GM18511 (cell line): ENCODE data around the gene GPD1L.
A peak's percentile ranks its signal among the peaks of the same experiment; 100 is the strongest.

Experiments
- ATAC-seq: cut with Tn5 transposase; IDR thresholded peaks from one replicate; pipeline ENCODE4 v1.9.1; 2021; ENCODE audit warnings: mild to moderate bottlenecking, moderate library complexity; ENCODE audit not compliant: unreplicated experiment

The GPD1L gene

GRCh38 chr3:32136703-32137102 lies 30.3 kb downstream of the GPD1L start:
- no peak for ATAC-seq

GRCh38 chr3:32137870-32138269 lies 31.4 kb downstream of the GPD1L start:
- ATAC-seq, result no peak

- no peak for ATAC-seq
These were observed 32.2 kb downstream of the GPD1L start for GRCh38 chr3:32138545-32139104.

- no peak for ATAC-seq
These were observed 34.5 kb downstream of the GPD1L start for GRCh38 chr3:32140943-32141342.

GRCh38 chr3:32143849-32144757 lies 37.7 kb downstream of the GPD1L start:
- peak; percentile 77 for ATAC-seq

- no peak for ATAC-seq
These were observed 40.4 kb downstream of the GPD1L start for GRCh38 chr3:32146746-32147211.

GRCh38 chr3:32147509-32147908 lies 41.1 kb downstream of the GPD1L start:
- ATAC-seq, result no peak

- ATAC-seq, result no peak
These were observed 41.5 kb downstream of the GPD1L start for GRCh38 chr3:32147933-32148332.

- ATAC-seq, result no peak
These were observed 41.9 kb downstream of the GPD1L start for GRCh38 chr3:32148351-32148750.

GRCh38 chr3:32153414-32154204 lies 47.2 kb downstream of the GPD1L start:
- ATAC-seq, result no peak

- ATAC-seq, result no peak
These were observed 47.8 kb downstream of the GPD1L start for GRCh38 chr3:32154205-32154579.

- no peak for ATAC-seq
These were observed 48.7 kb downstream of the GPD1L start for GRCh38 chr3:32155117-32155516.

GRCh38 chr3:32157600-32158264 lies 51.3 kb downstream of the GPD1L start:
- no peak for ATAC-seq

GRCh38 chr3:32160706-32161214 lies 54.3 kb downstream of the GPD1L start:
- no peak for ATAC-seq

GRCh38 chr3:32165442-32165841 lies 59.0 kb downstream of the GPD1L start:
- no peak for ATAC-seq

GRCh38 chr3:32166654-32167053 lies 60.2 kb downstream of the GPD1L start:
- ATAC-seq, result no peak

- no peak for ATAC-seq
These were observed 66.0 kb downstream of the GPD1L start for GRCh38 chr3:32172420-32172819.

GRCh38 chr3:32175607-32176197 lies 69.3 kb downstream of the GPD1L start:
- no peak for ATAC-seq

- ATAC-seq, result peak; percentile 70
These were observed 70.7 kb downstream of the GPD1L start for GRCh38 chr3:32176989-32177701.

GRCh38 chr3:32177702-32178198 lies 71.3 kb downstream of the GPD1L start:
- peak; percentile 79 for ATAC-seq
